CD4-positive, alpha-beta T cell treated with Interleukin-10 for 1 hour (primary cell): ENCODE results near the gene RMI2.
"Not testable (repeated sequence)": the region's sequence is repeated elsewhere in the genome, so short reads cannot be mapped to it uniquely, and the experiment has no call there.

Source experiments
- DNase-seq: peaks from one replicate; pipeline ENCODE4 v3.0.0-alpha.2; 2020

The RMI2 gene

GRCh38 chr16:11345040-11345862 lies at the start of gene RMI2:
TSS of gene RMI2 (plus strand) at chr16:11345459. CDS start at chr16:11345472, 13 bp downstream.
- DNase-seq: peak; percentile 97

GRCh38 chr16:11295672-11296071 lies 49.6 kb upstream of the RMI2 start:
- no peak for DNase-seq

DNA sequence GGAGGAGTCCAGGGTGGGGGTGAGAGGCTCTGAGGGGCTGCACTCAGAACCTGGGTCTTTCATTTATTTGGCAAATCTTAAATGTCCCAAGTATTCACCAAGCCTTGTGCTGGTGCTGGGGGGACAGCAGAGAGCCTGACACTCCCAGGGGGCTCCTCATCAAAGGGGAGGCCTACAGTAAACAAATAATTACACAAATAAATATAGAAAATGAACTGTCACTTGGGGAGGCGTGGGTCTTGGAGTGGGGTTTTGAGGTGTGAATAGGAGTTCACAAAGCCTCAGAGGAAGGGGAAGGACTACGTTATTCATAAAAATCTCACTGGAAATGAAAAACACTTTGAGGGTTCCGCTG lies 48.9 kb upstream of the RMI2 start:
- no peak for DNase-seq

- DNase-seq: no peak
These were observed 48.4 kb upstream of the RMI2 start for GRCh38 chr16:11296706-11297491.

- DNase-seq: peak; percentile 68
These were observed 47.6 kb upstream of the RMI2 start for GRCh38 chr16:11297492-11298142.

DNA sequence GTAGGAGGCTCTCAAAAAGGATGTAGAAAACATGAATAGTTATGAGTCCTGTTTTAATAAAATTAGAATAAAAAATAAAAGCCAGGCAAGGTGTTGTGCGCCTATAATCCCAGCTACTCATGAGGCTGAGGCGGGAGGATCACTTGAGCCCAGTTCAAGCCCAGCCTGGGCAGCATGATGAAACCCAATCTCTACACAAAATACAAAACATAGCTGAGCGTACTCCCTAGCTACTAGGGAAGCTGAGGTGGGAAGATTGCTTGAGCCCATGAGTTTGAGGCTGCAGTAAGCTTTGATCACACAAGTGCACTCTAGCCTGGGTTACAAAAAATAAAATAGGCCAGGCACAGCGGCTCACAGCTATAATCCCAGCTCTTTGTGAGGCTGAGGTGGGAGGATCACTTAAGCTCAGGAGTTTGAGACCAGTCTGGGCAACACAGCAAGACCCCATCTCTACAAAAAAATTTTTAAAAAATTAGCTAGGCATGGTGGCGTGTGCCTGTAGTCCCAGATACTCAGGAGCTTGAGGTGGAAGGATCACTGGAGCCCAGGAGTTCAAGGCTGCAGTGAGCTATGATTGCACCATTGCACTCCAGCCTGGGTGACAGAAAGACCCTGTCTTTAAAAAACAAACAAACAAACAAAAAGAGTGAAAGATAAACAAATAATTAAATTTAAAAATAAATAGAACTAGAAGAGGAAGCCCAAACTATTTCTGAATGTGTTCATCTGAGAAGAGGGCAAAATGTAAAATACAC lies 46.9 kb upstream of the RMI2 start:
- no peak for DNase-seq

- not testable (repeated sequence) for DNase-seq
These were observed 46.2 kb upstream of the RMI2 start for GRCh38 chr16:11298950-11299547.

DNA sequence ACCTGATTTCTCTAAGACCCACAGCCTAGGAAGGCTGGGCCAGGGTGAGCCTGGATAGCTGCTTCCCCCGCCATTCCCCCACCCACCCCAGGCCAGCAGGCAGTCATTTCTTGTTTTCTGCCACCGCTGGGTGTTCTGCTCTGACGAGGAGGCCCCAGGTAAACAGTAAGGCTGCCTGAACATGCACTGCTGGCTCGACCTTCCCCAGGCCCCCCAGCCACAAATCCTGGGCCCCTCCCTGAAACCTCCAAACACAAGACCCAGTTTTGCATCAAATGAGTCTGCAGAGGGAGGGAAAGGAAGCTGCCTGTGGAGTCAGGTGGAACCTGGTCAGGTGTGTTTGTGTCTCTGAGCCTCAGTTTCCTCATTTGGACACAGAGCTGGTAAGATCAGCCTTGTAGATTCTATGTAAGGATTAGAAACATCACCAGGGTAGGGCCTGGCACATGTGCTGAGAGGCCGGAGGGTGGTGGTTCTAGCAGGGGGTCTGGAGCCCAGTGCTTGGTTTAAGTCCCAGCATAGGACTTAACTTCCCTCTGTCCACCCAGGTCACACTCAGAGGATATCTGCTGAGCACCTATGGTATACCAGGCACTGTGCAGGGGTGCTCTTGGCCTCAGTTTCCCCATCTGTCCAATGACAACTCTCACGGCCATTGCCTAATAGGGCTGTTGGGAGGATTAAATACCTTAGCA lies 45.2 kb upstream of the RMI2 start:
- no peak for DNase-seq

DNA sequence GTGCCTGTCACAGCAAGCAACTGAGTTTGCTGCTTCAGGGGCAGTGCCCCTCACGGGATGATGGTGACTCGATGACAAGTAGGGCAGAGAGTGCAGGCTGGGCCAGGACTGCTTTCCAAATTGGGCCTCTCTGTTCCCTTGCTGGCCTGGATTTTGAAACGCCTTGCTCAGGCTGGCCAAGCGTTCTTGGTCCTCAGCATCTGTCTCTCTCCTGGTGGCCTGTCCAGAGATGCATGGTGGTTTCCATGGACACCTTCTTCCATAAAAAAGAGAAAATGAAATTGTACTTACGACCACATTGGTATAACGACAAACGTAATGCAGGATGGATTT lies 44.7 kb upstream of the RMI2 start:
- no peak for DNase-seq

DNA sequence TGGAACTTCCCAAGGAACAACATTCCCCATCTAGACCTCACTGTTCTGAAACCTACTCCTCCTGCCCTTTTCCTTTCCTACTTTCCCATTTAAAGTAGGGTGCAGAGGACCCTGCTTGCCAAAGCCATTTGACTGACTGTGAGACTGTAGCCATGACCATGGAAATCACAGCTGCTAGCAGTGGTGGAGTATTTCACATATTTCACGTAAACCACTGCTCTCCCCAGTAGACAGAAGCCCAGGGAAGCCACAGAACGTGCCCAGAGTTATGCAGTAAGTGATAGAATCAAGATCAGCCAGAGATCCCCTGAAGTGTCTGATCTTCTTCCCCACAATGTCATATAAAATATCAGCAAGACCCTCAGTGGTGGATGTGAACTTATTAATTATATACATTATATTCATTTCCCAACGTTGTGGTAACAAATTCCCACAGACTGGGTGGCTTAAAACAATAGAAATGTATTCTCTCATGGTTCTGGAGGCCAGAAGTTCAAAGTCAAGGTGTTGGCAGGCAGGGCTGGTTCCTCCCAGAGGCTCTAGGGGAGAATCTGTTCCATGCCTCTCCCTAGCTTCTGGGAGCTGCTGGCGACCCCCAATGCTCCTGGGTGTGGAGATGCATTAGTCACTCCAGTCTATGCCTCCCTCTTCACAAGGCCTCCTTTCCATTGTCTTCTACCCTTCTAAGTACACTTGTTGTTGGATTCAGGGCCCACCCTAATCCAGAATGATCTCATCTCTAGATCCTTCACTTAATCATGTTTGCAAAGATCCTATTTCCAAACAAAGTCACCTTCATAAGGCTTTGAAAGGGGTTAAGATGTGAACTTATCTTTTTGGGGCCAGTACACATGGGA lies 43.4 kb upstream of the RMI2 start:
- DNase-seq: no peak

GRCh38 chr16:11302977-11303376 lies 42.3 kb upstream of the RMI2 start:
- DNase-seq: no peak

DNA sequence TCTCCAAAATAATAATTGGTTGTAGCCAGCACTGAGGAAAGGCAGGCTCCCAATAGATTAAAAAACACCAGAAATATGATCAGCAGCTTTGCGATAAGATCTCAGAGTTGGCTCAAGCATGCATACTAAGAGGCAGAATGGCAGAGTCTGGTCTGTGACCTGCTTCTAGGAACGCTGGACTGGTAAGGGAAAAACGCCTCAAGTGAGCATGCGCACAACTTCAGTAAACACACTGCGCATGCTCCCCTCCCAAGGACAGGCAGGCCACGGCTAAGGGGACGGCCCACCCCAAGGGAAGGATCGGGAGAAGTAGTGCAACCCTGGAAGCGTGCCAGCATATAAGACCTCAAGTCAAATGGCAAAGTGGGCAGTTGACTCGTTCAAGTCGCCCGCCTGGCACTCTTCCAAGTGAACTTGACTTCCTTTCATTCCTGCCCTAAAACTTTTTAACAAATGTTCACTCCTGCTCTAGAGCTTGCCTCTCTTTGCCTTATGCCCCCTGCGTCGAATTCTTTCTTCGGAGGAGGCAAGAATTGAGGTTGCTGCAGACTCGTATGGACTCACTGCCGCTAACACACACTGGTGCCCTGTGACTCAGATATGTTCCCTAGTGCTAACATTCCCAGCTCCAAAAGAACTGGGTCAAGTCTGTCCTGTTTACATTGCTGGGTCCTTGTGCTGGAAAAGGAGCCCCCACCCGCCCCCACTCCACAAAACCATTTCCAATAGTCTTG lies 41.7 kb upstream of the RMI2 start:
- no peak for DNase-seq

- no peak for DNase-seq
These were observed 38.9 kb upstream of the RMI2 start for GRCh38 chr16:11306381-11306780.

- no peak for DNase-seq
These were observed 38.1 kb upstream of the RMI2 start for GRCh38 chr16:11306997-11307638.

DNA sequence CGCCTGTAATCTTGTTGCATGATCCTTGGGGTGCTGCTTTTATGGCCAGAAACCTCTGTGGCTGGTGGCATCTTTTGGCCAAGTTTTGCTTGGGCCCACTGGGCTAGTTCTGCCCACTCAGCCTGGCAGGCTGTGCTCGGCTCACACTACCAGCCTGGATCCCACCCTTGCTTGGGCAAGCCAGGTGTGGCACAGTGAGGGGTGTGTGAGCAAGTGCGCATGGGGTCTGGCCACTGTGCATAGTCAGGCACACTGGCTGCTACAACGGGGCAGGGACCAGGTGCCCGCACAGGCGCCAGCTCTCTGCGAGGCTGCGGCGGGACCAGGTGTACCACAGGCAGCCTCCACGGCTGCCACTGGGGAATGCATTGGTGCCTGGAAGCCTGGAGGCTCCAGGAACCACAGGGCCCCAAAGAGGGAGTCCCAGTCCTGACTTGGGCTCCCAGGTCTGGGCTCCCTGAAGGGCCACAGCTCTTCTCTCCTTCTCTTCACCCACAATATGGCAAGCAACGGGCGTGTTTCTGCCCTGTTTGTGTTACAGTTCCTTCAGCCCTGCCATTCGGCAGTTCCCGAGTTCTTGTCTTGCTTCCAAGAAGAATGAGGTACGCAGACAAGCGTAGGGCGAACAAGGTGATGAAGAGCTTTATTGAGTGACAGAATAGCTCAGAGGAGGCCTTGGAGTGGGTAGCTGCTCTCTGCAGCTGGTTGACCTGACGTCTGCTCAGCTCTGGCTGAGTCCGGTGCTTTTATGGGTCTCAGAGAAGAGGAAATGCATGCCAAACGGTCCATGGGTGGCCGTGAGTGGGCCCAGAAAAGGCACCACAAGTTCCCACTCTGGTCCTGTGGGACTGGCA lies 37.4 kb upstream of the RMI2 start:
- DNase-seq: no peak

DNA sequence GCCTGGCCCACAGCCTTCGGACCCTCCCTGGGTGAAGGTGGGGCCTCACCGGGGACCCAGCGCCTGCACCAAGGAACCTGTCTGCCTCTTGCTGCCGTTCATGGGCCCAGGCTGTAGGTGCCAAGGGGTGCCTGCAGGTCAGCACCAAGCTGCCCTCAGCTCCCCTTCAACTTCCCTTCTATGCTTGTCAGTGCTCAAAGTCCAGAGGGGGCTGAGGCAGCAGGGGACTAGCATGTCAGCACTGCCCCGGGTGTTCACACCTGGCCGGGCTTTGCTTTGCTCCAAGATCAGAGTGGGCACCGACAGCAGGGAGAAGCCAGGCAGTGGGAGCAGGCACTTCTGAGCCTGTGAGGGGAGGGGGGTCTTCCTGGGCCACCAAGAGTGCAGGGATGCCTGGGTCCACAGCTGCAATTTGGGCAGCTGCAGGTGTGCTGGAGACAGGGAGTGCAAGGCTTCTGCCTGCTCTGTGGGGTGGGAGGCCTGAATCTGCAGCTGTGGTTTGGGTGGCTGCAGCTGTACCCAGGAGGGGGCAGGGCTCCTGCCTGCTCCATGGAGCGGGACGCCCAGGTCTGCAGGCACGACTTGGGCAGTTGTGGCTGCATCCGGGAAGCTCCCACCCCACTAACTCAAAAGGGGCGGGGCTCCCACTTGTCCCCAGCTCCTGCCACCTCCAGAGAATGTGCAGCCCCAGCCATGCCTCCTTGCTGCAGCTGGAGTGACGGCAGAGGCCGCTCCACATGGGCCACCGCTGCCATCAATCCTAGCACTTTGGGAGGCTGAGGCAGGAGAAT lies 36.6 kb upstream of the RMI2 start:
- DNase-seq: no peak

GRCh38 chr16:11309895-11310633 lies 35.2 kb upstream of the RMI2 start:
- no peak for DNase-seq
